H9 (cell line): ENCODE results near the gene PFDN2. TPM values are rescaled to one million over a fixed set of nuclear protein-coding genes. Genes with fewer than 3 reads are reported as not detected.

Experiments
- DNase-seq: peaks from one replicate; pipeline ENCODE4 v3.0.0-alpha.2; 2017
- H2AFZ ChIP-seq: one replicate; pipeline ENCODE4 v1.6.1; 2013; ENCODE audit warnings: mild to moderate bottlenecking, low read length, control low read depth, moderate library complexity
- H2AK5ac ChIP-seq: 2 replicates; pipeline ENCODE4 v1.6.1; 2013; ENCODE audit warnings: low read length, control low read depth, mixed read lengths; ENCODE audit not compliant: insufficient read length
- H2BK120ac ChIP-seq: one replicate; pipeline ENCODE4 v1.6.1; 2013; ENCODE audit warnings: low read depth, mild to moderate bottlenecking, low read length, control low read depth, inconsistent platforms; ENCODE audit not compliant: poor library complexity, severe bottlenecking
- H2BK12ac ChIP-seq: 2 replicates; pipeline ENCODE4 v1.6.1; 2013; ENCODE audit warnings: low read length, control low read depth, mixed read lengths, low read depth; ENCODE audit not compliant: insufficient read length
- H2BK15ac ChIP-seq: 2 replicates; pipeline ENCODE4 v1.6.1; 2013; ENCODE audit warnings: low read depth, low read length, control low read depth
- H2BK20ac ChIP-seq: one replicate; pipeline ENCODE4 v1.6.1; 2013; ENCODE audit warnings: low read depth, mild to moderate bottlenecking, low read length, control low read depth, inconsistent platforms; ENCODE audit not compliant: poor library complexity, severe bottlenecking
- H2BK5ac ChIP-seq: 2 replicates; pipeline ENCODE4 v1.6.1; 2013; ENCODE audit warnings: low read length, control low read depth, mixed read lengths; ENCODE audit not compliant: insufficient read length
- H3K14ac ChIP-seq: 2 replicates; pipeline ENCODE4 v1.6.1; 2013; ENCODE audit warnings: low read length, control low read depth; ENCODE audit not compliant: insufficient read depth
- H3K18ac ChIP-seq: 2 replicates; pipeline ENCODE4 v1.6.1; 2013; ENCODE audit warnings: low read depth, mild to moderate bottlenecking, mixed read lengths, low read length, control low read depth; ENCODE audit not compliant: insufficient read length
- H3K23ac ChIP-seq: 2 replicates; pipeline ENCODE4 v1.6.1; 2013; ENCODE audit warnings: low read length, control low read depth, mixed read lengths, low read depth; ENCODE audit not compliant: insufficient read length
- H3K23me2 ChIP-seq: 2 replicates; pipeline ENCODE4 v1.6.1; 2013; ENCODE audit warnings: low read depth, mild to moderate bottlenecking, mixed read lengths, low read length, control low read depth; ENCODE audit not compliant: insufficient read length, poor library complexity, severe bottlenecking
- H3K27ac ChIP-seq: 2 replicates; pipeline ENCODE4 v1.5.1; 2013; ENCODE audit warnings: low read length, control low read depth, mixed read lengths, low read depth; ENCODE audit not compliant: insufficient read length
- H3K27me3 ChIP-seq: 2 replicates; pipeline ENCODE4 v1.6.1; 2013; ENCODE audit warnings: low read length, control low read depth, inconsistent platforms; ENCODE audit not compliant: insufficient read depth
- H3K4ac ChIP-seq: 2 replicates; pipeline ENCODE4 v1.6.1; 2013; ENCODE audit warnings: low read depth, mild to moderate bottlenecking, control low read depth, inconsistent platforms, low read length, moderate library complexity
- H3K4me1 ChIP-seq: 2 replicates; pipeline ENCODE4 v1.6.1; 2013; ENCODE audit warnings: low read length, control low read depth, inconsistent platforms; ENCODE audit not compliant: insufficient read depth
- H3K4me2 ChIP-seq: 2 replicates; pipeline ENCODE4 v1.6.1; 2013; ENCODE audit warnings: low read length, control low read depth, mixed read lengths; ENCODE audit not compliant: insufficient read length, insufficient read depth
- H3K56ac ChIP-seq: 2 replicates; pipeline ENCODE4 v1.6.1; 2013; ENCODE audit warnings: low read depth, mild to moderate bottlenecking, mixed read lengths, low read length, control low read depth; ENCODE audit not compliant: insufficient read length
- H3K79me1 ChIP-seq: 2 replicates; pipeline ENCODE4 v1.6.1; 2013; ENCODE audit warnings: low read depth, mild to moderate bottlenecking, moderate library complexity, low read length, control low read depth, inconsistent platforms; ENCODE audit not compliant: insufficient read depth, poor library complexity, severe bottlenecking
- H3K79me2 ChIP-seq: 2 replicates; pipeline ENCODE4 v1.6.1; 2013; ENCODE audit warnings: low read length, control low read depth, inconsistent platforms; ENCODE audit not compliant: insufficient read depth
- H3K9ac ChIP-seq: 2 replicates; pipeline ENCODE4 v1.6.1; 2013; ENCODE audit warnings: low read length, control low read depth, mixed read lengths; ENCODE audit not compliant: insufficient read length; ENCODE audit errors: extremely low read depth
- H3K9me3 ChIP-seq: one replicate; pipeline ENCODE4 v1.6.1; 2013; ENCODE audit warnings: low read depth, low read length, inconsistent platforms; ENCODE audit not compliant: control insufficient read depth
- H3T11ph ChIP-seq: one replicate; pipeline ENCODE4 v1.6.1; 2013; ENCODE audit warnings: mild to moderate bottlenecking, low read length, control low read depth, inconsistent platforms
- H4K20me1 ChIP-seq: one replicate; pipeline ENCODE4 v1.6.1; 2013; ENCODE audit not compliant: control insufficient read depth, insufficient read length, insufficient read depth
- H4K5ac ChIP-seq: 2 replicates; pipeline ENCODE4 v1.6.1; 2013; ENCODE audit warnings: low read depth, mild to moderate bottlenecking, mixed read lengths, low read length, control low read depth; ENCODE audit not compliant: insufficient read length
- H4K8ac ChIP-seq: replicated peaks from 2 replicates; pipeline ENCODE4 v1.6.1; 2013; ENCODE audit warnings: low read length, control low read depth, mixed read lengths, low read depth; ENCODE audit not compliant: insufficient read length
- H4K91ac ChIP-seq: 2 replicates; pipeline ENCODE4 v1.6.1; 2013; ENCODE audit warnings: low read depth, mild to moderate bottlenecking, moderate library complexity, mixed read lengths, low read length, control low read depth; ENCODE audit not compliant: insufficient read length
- H3K27ac Mint-ChIP-seq, 3 experiments: 2 replicates in 2 of 3; 3 replicates in 1 of 3; pipeline ENCODE4 v1.8.0; 2020 to 2021; ENCODE audit warnings: mixed read lengths in 3 of 3, mild to moderate bottlenecking in 1 of 3, moderate library complexity in 1 of 3
- H3K27me3 Mint-ChIP-seq: 2 replicates; pipeline ENCODE4 v1.8.0; 2021; ENCODE audit warnings: low read depth, mild to moderate bottlenecking, moderate library complexity, mixed read lengths
- H3K36me3 Mint-ChIP-seq, 3 experiments: 2 replicates in 2 of 3; 3 replicates in 1 of 3; pipeline ENCODE4 v1.8.0; 2020 to 2021; ENCODE audit warnings: low read depth in 3 of 3, mixed read lengths in 3 of 3; ENCODE audit not compliant: insufficient read depth in 1 of 3
- H3K4me1 Mint-ChIP-seq, 2 experiments: 2 replicates each; pipeline ENCODE4 v1.8.0; 2020; ENCODE audit warnings: mixed read lengths in 2 of 2
- H3K4me3 Mint-ChIP-seq, 2 experiments: 2 replicates in 1 of 2; 3 replicates in 1 of 2; pipeline ENCODE4 v1.8.0; 2020 to 2021; ENCODE audit warnings: mild to moderate bottlenecking in 2 of 2, mixed read lengths in 2 of 2, moderate library complexity in 1 of 2
- H3K9me3 Mint-ChIP-seq, 2 experiments: 2 replicates in 1 of 2; 3 replicates in 1 of 2; pipeline ENCODE4 v1.8.0; 2020; ENCODE audit warnings: mild to moderate bottlenecking in 2 of 2, mixed read lengths in 2 of 2, moderate library complexity in 1 of 2
- WGBS: extraction: QIAGEN DNeasy Blood & Tissue Kit; methylation state at CpG from one replicate; pipeline ENCODE4 v1.1.7; 2013; ENCODE audit warnings: missing lambda C conversion rate, low lambda C conversion rate, mixed read lengths; ENCODE audit not compliant: insufficient read length; ENCODE audit errors: extremely low coverage; 5-methylcytosine and 5-hydroxymethylcytosine counted together
- total RNA-seq: library from RNA; stranded (reverse); gene quantifications from 2 replicates; pipeline ENCODE4 v1.2.1, GENCODE V29; 2021
- TF ChIP-seq, protein P1 (sequence below): fragments of 200-600 bp; sonication (generic); conservative IDR thresholded peaks from 3 replicates; pipeline ENCODE4 v1.8.0; 2021; ENCODE audit warnings: antibody characterized with exemption, mild to moderate bottlenecking

The PFDN2 gene
- total RNA-seq, 1 experiment from 2014 or later, result 71.8 TPM

- Mint-ChIP-seq H3K9me3 (no peaks in the 10 kb centered on the region), H3K27ac (0 out of 7 replicates have a peak overlapping the region, but pooled peaks of 1 of the 3 experiments have one; percentile 1), H3K4me1 (peaks cover 18 to 19% of the 10 kb centered on the region in 2 experiments), H3K27me3 (no peaks in the 10 kb centered on the region), H3K36me3 (peaks cover 0 to 6% (median under 1%) of the 10 kb centered on the region in 3 experiments; a peak in 6 of 7 replicates), H3K4me3 (no peak overlapping the region)
- H3K9ac ChIP-seq, result no peak overlapping the region
- no peak overlapping the region for H2BK15ac ChIP-seq
- TF ChIP-seq, protein P1, sequence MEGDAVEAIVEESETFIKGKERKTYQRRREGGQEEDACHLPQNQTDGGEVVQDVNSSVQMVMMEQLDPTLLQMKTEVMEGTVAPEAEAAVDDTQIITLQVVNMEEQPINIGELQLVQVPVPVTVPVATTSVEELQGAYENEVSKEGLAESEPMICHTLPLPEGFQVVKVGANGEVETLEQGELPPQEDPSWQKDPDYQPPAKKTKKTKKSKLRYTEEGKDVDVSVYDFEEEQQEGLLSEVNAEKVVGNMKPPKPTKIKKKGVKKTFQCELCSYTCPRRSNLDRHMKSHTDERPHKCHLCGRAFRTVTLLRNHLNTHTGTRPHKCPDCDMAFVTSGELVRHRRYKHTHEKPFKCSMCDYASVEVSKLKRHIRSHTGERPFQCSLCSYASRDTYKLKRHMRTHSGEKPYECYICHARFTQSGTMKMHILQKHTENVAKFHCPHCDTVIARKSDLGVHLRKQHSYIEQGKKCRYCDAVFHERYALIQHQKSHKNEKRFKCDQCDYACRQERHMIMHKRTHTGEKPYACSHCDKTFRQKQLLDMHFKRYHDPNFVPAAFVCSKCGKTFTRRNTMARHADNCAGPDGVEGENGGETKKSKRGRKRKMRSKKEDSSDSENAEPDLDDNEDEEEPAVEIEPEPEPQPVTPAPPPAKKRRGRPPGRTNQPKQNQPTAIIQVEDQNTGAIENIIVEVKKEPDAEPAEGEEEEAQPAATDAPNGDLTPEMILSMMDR, result no peak
- peaks cover 9% of the 10 kb centered on the region for H3K23me2 ChIP-seq
- no peak overlapping the region for H3K14ac ChIP-seq
- H2BK120ac ChIP-seq, result no peak overlapping the region
- H3K23ac ChIP-seq, result no peak overlapping the region
- H4K5ac ChIP-seq, result no peak overlapping the region
- H3K4me1 ChIP-seq, result peaks cover 5% of the 10 kb centered on the region; the same call in 1 of the 2 replicates
- H4K8ac ChIP-seq, result no peak overlapping the region
- no peak for DNase-seq
- no CpG with 5 or more reads among the region's 2 CpGs for WGBS
- no peak overlapping the region for H2AFZ ChIP-seq
- no peak overlapping the region for H3K56ac ChIP-seq
- peaks cover 10% of the 10 kb centered on the region; the same call in 1 of the 2 replicates for H3K79me2 ChIP-seq
- H3K27me3 ChIP-seq, result no peaks in the 10 kb centered on the region
- H3K9me3 ChIP-seq, result no peaks in the 10 kb centered on the region
- H2BK12ac ChIP-seq, result no peak overlapping the region
- no peak overlapping the region for H2BK5ac ChIP-seq
- H4K91ac ChIP-seq, result no peak overlapping the region
- no peak overlapping the region for H3K4ac ChIP-seq
- no peaks in the 10 kb centered on the region for H4K20me1 ChIP-seq
- no peak overlapping the region for H3K18ac ChIP-seq
- H3T11ph ChIP-seq, result no peak overlapping the region
- peaks cover 3% of the 10 kb centered on the region for H3K79me1 ChIP-seq
- no peak overlapping the region for H3K27ac ChIP-seq
- no peak overlapping the region for H2BK20ac ChIP-seq
- no peak overlapping the region for H3K4me2 ChIP-seq
- no peak overlapping the region for H2AK5ac ChIP-seq
Observed at GRCh38 chr1:161114556-161114955, 3.3 kb downstream of the PFDN2 start.
